OCI-M1 (cell line): ENCODE measurements around the gene DNAJC21.

Experiments used
- DNase-seq: peaks from one replicate; lab custom pipeline; 2025; lab: John Stamatoyannopoulos, UW

The DNAJC21 gene

GRCh38 chr5:34977934-34978613, 48.7 kb downstream of the DNAJC21 start:
- no peak for DNase-seq

- DNase-seq, result no peak
Observed at GRCh38 chr5:34978681-34979080, 49.3 kb downstream of the DNAJC21 start.

- DNase-seq, result no peak
Observed at GRCh38 chr5:34982823-34983222, 53.5 kb downstream of the DNAJC21 start.

- no peak for DNase-seq
Observed at GRCh38 chr5:34986965-34987364, 57.6 kb downstream of the DNAJC21 start.

GRCh38 chr5:34991486-34992238, 62.3 kb downstream of the DNAJC21 start:
- DNase-seq, result no peak

- DNase-seq, result no peak
Observed at GRCh38 chr5:34993951-34994350, 64.6 kb downstream of the DNAJC21 start.

- no peak for DNase-seq
Observed at GRCh38 chr5:34996261-34996660, 66.9 kb downstream of the DNAJC21 start.

GRCh38 chr5:34998058-34998789, 68.9 kb downstream of the DNAJC21 start:
- DNase-seq, result no peak

- no peak for DNase-seq
Observed at GRCh38 chr5:35001842-35002241, 72.5 kb downstream of the DNAJC21 start.

GRCh38 chr5:35002459-35002858, 73.1 kb downstream of the DNAJC21 start:
- no peak for DNase-seq

GRCh38 chr5:35003018-35003957, 73.9 kb downstream of the DNAJC21 start:
- peak; percentile 84 for DNase-seq

GRCh38 chr5:35004200-35004599, 74.8 kb downstream of the DNAJC21 start:
- DNase-seq, result no peak

GRCh38 chr5:35004771-35005170, 75.4 kb downstream of the DNAJC21 start:
- no peak for DNase-seq
